HepG2 (cell line): ENCODE measurements around the gene B3GNT9. TPM values are rescaled to one million over a fixed set of nuclear protein-coding genes. Genes with fewer than 3 reads are reported as not detected.

Experiments used
- ATRX ChIP-seq: sonication (generic); formaldehyde crosslinking; IDR thresholded peaks from 2 replicates; pipeline ENCODE4 v1.4.0; 2020; ENCODE audit warnings: missing genetic modification reagents, borderline replicate concordance
- CBFB ChIP-seq: sonication (generic); formaldehyde crosslinking; IDR thresholded peaks from 2 replicates; pipeline ENCODE4 v1.4.0; 2020; ENCODE audit warnings: missing genetic modification reagents
- CBX1 ChIP-seq: IDR thresholded peaks from one replicate; pipeline ENCODE4 v1.6.1; 2016; ENCODE audit warnings: antibody characterized with exemption, low read depth
- CREM ChIP-seq, 2 experiments: sonication (generic) in 1 of 2; formaldehyde crosslinking in 1 of 2; IDR thresholded peaks; 2 replicates each; pipeline versions ENCODE4 v1.4.0 to v1.6.1; 2016 to 2020; ENCODE audit warnings: antibody characterized with exemption in 1 of 2, mild to moderate bottlenecking in 1 of 2, missing genetic modification reagents in 1 of 2
- FLYWCH1 ChIP-seq: sonication (generic); formaldehyde crosslinking; IDR thresholded peaks from 2 replicates; pipeline ENCODE4 v1.8.1; 2023; ENCODE audit warnings: mild to moderate bottlenecking, missing genetic modification reagents
- FOXJ3 ChIP-seq: sonication (generic); formaldehyde crosslinking; IDR thresholded peaks from 2 replicates; pipeline ENCODE4 v1.4.0; 2020; ENCODE audit warnings: missing genetic modification reagents, mild to moderate bottlenecking, borderline replicate concordance
- ISL2 ChIP-seq: sonication (generic); formaldehyde crosslinking; IDR thresholded peaks from 2 replicates; pipeline ENCODE4 v1.5.0; 2020; ENCODE audit warnings: missing genetic modification reagents
- JUNB ChIP-seq: sonication (generic); formaldehyde crosslinking; IDR thresholded peaks from 2 replicates; pipeline ENCODE4 v1.8.0; 2022; ENCODE audit warnings: missing genetic modification reagents, mild to moderate bottlenecking, borderline replicate concordance
- MEIS1 ChIP-seq: sonication (generic); formaldehyde crosslinking; IDR thresholded peaks from 2 replicates; pipeline ENCODE4 v1.9.0; 2021; ENCODE audit warnings: mild to moderate bottlenecking, missing genetic modification reagents, moderate library complexity, borderline replicate concordance
- MYC ChIP-seq: sonication (generic); formaldehyde crosslinking; IDR thresholded peaks from 2 replicates; pipeline ENCODE4 v1.9.0; 2021; ENCODE audit warnings: missing genetic modification reagents, borderline replicate concordance
- PHF21A ChIP-seq: sonication (generic); formaldehyde crosslinking; IDR thresholded peaks from 2 replicates; pipeline ENCODE4 v1.5.0; 2020; ENCODE audit warnings: mild to moderate bottlenecking, missing genetic modification reagents
- SALL1 ChIP-seq: sonication (generic); formaldehyde crosslinking; IDR thresholded peaks from 2 replicates; pipeline ENCODE4 v1.8.0; 2022; ENCODE audit warnings: mild to moderate bottlenecking, missing genetic modification reagents
- SOX13 ChIP-seq, 3 experiments: fragments of 450-650 bp in 1 of 3; sonication (generic) in 1 of 3; formaldehyde crosslinking in 1 of 3; IDR thresholded peaks in 2 of 3; conservative IDR thresholded peaks in 1 of 3; 2 replicates each; pipeline versions ENCODE4 v1.5.0 to v1.6.1; 2016 to 2020; ENCODE audit warnings: antibody characterized with exemption in 1 of 3, mild to moderate bottlenecking in 1 of 3, missing compliant biosample characterization in 1 of 3, missing genetic modification reagents in 1 of 3, moderate library complexity in 1 of 3
- STAG1 ChIP-seq: sonication (generic); formaldehyde crosslinking; IDR thresholded peaks from 2 replicates; pipeline ENCODE4 v1.4.0; 2020; ENCODE audit warnings: missing genetic modification reagents
- THAP7 ChIP-seq: sonication (generic); formaldehyde crosslinking; IDR thresholded peaks from 2 replicates; pipeline ENCODE4 v1.8.1; 2023; ENCODE audit warnings: mild to moderate bottlenecking, missing genetic modification reagents
- YEATS4 ChIP-seq: sonication (generic); formaldehyde crosslinking; IDR thresholded peaks from 2 replicates; pipeline ENCODE4 v1.4.0; 2020; ENCODE audit warnings: missing genetic modification reagents, borderline replicate concordance
- ZC3H13 ChIP-seq: sonication (generic); formaldehyde crosslinking; IDR thresholded peaks from 2 replicates; pipeline ENCODE4 v1.8.1; 2023; ENCODE audit warnings: mild to moderate bottlenecking, missing genetic modification reagents, moderate library complexity
- ZFP62 ChIP-seq: sonication (generic); formaldehyde crosslinking; IDR thresholded peaks from 2 replicates; pipeline ENCODE4 v1.4.0; 2020; ENCODE audit warnings: missing genetic modification reagents
- ZNF317 ChIP-seq: sonication (generic); formaldehyde crosslinking; IDR thresholded peaks from 2 replicates; pipeline ENCODE4 v1.5.0; 2020; ENCODE audit warnings: mild to moderate bottlenecking, missing genetic modification reagents
- ZNF335 ChIP-seq: sonication (generic); formaldehyde crosslinking; IDR thresholded peaks from 2 replicates; pipeline ENCODE4 v1.4.0; 2020; ENCODE audit warnings: missing genetic modification reagents
- ZNF44 ChIP-seq: sonication (generic); formaldehyde crosslinking; IDR thresholded peaks from 2 replicates; pipeline ENCODE4 v1.5.1; 2020; ENCODE audit warnings: mild to moderate bottlenecking, missing genetic modification reagents
- ZNF510 ChIP-seq: sonication (generic); formaldehyde crosslinking; IDR thresholded peaks from 2 replicates; pipeline ENCODE4 v1.4.0; 2020; ENCODE audit warnings: low read depth, mild to moderate bottlenecking, missing genetic modification reagents
- ZNF512B ChIP-seq: sonication (generic); formaldehyde crosslinking; IDR thresholded peaks from 2 replicates; pipeline ENCODE4 v1.5.1; 2020; ENCODE audit warnings: missing genetic modification reagents, mild to moderate bottlenecking, borderline replicate concordance
- ZNF562 ChIP-seq: sonication (generic); formaldehyde crosslinking; IDR thresholded peaks from 2 replicates; pipeline ENCODE4 v1.8.0; 2022; ENCODE audit warnings: missing genetic modification reagents, borderline replicate concordance
- ZNF792 ChIP-seq: IDR thresholded peaks from 2 replicates; pipeline ENCODE4 v1.6.1; 2016
- polyA plus RNA-seq, 8 experiments: library from polyadenylated mRNA; depleted of rRNA in 3 of 8; stranded (reverse) in 7 of 8; unstranded in 1 of 8; fragments of >200 nt; fragmentation: Illumina TruSeq in 4 of 8; extraction: Trizol in 4 of 8; gene quantifications; 2 replicates each; pipeline versions ENCODE4 v1.2.1 to v1.2.3, GENCODE V29; 2011 to 2016; ENCODE audit warnings: low read depth in 4 of 8, missing spikeins in 1 of 8, mixed read lengths in 1 of 8; ENCODE audit not compliant: insufficient read depth in 1 of 8
- total RNA-seq, 5 experiments: library from RNA; depleted of rRNA; stranded (reverse); fragments of >200 nt; fragmentation: Illumina TruSeq; extraction: Trizol; gene quantifications; 2 replicates each; pipeline ENCODE4 v1.2.3, GENCODE V29; 2016; ENCODE audit warnings: low read depth in 1 of 5
- TF ChIP-seq, protein P1 (sequence below): sonication (generic); IDR thresholded peaks from 2 replicates; pipeline ENCODE4 v1.6.1; 2016; ENCODE audit warnings: low read depth, borderline replicate concordance

The B3GNT9 gene
- total and polyA plus RNA-seq, 2 of the 13 experiments (the other 11 are each of a cell fraction or from before 2014, with no cell fraction given) = 1.5 to 3.1 TPM

GRCh38 chr16:67170168-67170948 lies 19.6 kb upstream of the B3GNT9 start, which contains the start of gene NOL3 (continued):
- 0 out of 2 replicates have a peak, but pooled peaks have one; percentile 65 for TF ChIP-seq ZNF512B (CRISPR knock-in tag)
- no peak for TF ChIP-seq YEATS4
- TF ChIP-seq STAG1 (CRISPR knock-in tag) = no peak
- no peak for TF ChIP-seq FLYWCH1 (CRISPR knock-in tag)
- no peak for TF ChIP-seq ISL2 (CRISPR knock-in tag)
- TF ChIP-seq CBX1 = no peak
- TF ChIP-seq ZNF510 (CRISPR knock-in tag) = no peak
- peak; percentile 55; the same call in 1 of the 2 replicates for TF ChIP-seq MYC (CRISPR knock-in tag)
- TF ChIP-seq SALL1 (CRISPR knock-in tag) = peak; percentile 41; the same call in 1 of the 2 replicates
- TF ChIP-seq CBFB (CRISPR knock-in tag) = peak; percentile 41; the same call in 1 of the 2 replicates
- no peak for TF ChIP-seq THAP7
- TF ChIP-seq ZNF792 = no peak; the same call in none of the 2 replicates
- no peak for TF ChIP-seq ZNF562 (CRISPR knock-in tag)
- TF ChIP-seq ZNF44 = 0 out of 2 replicates have a peak, but pooled peaks have one; percentile 60
- TF ChIP-seq CREM (IDR thresholded peaks at IDR 0.05) = 0 out of 2 replicates have a peak, but pooled peaks have one; percentile 41
- no peak for TF ChIP-seq CREM (CRISPR knock-in tag; IDR thresholded peaks at IDR 0.05)
- peak; percentile 9; the same call in 1 of the 2 replicates for TF ChIP-seq ZNF317 (CRISPR knock-in tag)
- no peak for TF ChIP-seq MEIS1 (CRISPR knock-in tag)
- no peak for TF ChIP-seq ATRX (CRISPR knock-in tag)
- TF ChIP-seq JUNB (CRISPR knock-in tag) = no peak
- TF ChIP-seq ZNF335 = peak; percentile 32; the same call in 1 of the 2 replicates
- TF ChIP-seq, protein P1, sequence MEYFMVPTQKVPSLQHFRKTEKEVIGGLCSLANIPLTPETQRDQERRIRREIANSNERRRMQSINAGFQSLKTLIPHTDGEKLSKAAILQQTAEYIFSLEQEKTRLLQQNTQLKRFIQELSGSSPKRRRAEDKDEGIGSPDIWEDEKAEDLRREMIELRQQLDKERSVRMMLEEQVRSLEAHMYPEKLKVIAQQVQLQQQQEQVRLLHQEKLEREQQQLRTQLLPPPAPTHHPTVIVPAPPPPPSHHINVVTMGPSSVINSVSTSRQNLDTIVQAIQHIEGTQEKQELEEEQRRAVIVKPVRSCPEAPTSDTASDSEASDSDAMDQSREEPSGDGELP = peak; percentile 66; the same call in 1 of the 2 replicates
- no peak for TF ChIP-seq FOXJ3
- no peak for TF ChIP-seq SOX13 (IDR thresholded peaks at IDR 0.05)
- no peak for TF ChIP-seq SOX13 (CRISPR knock-in tag; conservative IDR thresholded peaks at IDR 0.05 in 1 of 2, IDR thresholded peaks at IDR 0.05 in 1 of 2)
- TF ChIP-seq PHF21A (CRISPR knock-in tag) = peak; percentile 85
- no peak for TF ChIP-seq ZC3H13 (CRISPR knock-in tag)
- TF ChIP-seq ZFP62 = no peak
